H1 (cell line): ENCODE measurements around the gene MED16. TPM values are rescaled to one million over a fixed set of nuclear protein-coding genes. Genes with fewer than 3 reads are reported as not detected.

ENCODE experiments used
- CTCF ChIA-PET: fragments of 300-600 bp; sonication (Branson Sonifier 250); formaldehyde crosslinking; loops from one replicate; lab custom pipeline; 2021; ENCODE audit not compliant: partially characterized antibody; lab: Charles Lee
- POLR2A ChIA-PET: fragments of 300-600 bp; sonication (Branson Sonifier 250); formaldehyde crosslinking; loops from one replicate; lab custom pipeline; 2021; ENCODE audit warnings: inconsistent platforms; ENCODE audit not compliant: partially characterized antibody; lab: Charles Lee
- DNase-seq, 2 experiments: peaks; one replicate each; pipeline versions ENCODE4 v3.0.0 to v3.0.0-alpha.2; 2010 to 2022; ENCODE audit warnings: low spot score in 2 of 2, low read depth in 1 of 2, mixed read lengths in 1 of 2
- FAIRE-seq: peaks from 2 replicates; lab custom pipeline; 2011; peaks lifted over from hg19 to GRCh38; lab: Jason Lieb, UNC
- H2AFZ ChIP-seq: 2 replicates; pipeline ENCODE4 v1.8.1; 2012; ENCODE audit warnings: low read length, inconsistent platforms
- H2AK5ac ChIP-seq: 2 replicates; pipeline ENCODE4 v1.6.1; 2013; ENCODE audit warnings: low read depth, low read length
- H2BK120ac ChIP-seq: replicated peaks from 2 replicates; pipeline ENCODE3; 2013; ENCODE audit warnings: low read depth, low read length, inconsistent platforms
- H2BK12ac ChIP-seq: 2 replicates; pipeline ENCODE4 v1.6.1; 2013; ENCODE audit warnings: low read depth, low read length
- H2BK15ac ChIP-seq: 2 replicates; pipeline ENCODE4 v1.6.1; 2013; ENCODE audit warnings: low read length
- H2BK20ac ChIP-seq: 2 replicates; pipeline ENCODE4 v1.6.1; 2013; ENCODE audit warnings: low read length
- H2BK5ac ChIP-seq: 2 replicates; pipeline ENCODE4 v1.6.1; 2013; ENCODE audit warnings: low read depth, low read length
- H3K14ac ChIP-seq: 2 replicates; pipeline ENCODE4 v1.6.1; 2013; ENCODE audit warnings: inconsistent platforms; ENCODE audit not compliant: insufficient read length
- H3K18ac ChIP-seq: 2 replicates; pipeline ENCODE4 v1.6.1; 2013; ENCODE audit warnings: low read length; ENCODE audit errors: extremely low read depth
- H3K23ac ChIP-seq: 2 replicates; pipeline ENCODE4 v1.6.1; 2013; ENCODE audit warnings: inconsistent platforms; ENCODE audit not compliant: insufficient read length
- H3K23me2 ChIP-seq: 2 replicates; pipeline ENCODE4 v1.6.1; 2013; ENCODE audit warnings: low read depth, low read length
- H3K27ac ChIP-seq: 2 replicates; pipeline ENCODE4 v1.6.1; 2011; ENCODE audit warnings: low read depth, low read length, inconsistent platforms
- H3K27me3 ChIP-seq, 4 experiments: replicated peaks in 1 of 4; 1 replicate in 1 of 4; 2 replicates in 3 of 4; pipeline versions ENCODE4 v1.6.1 to v1.8.1; 2011 to 2013; ENCODE audit warnings: low read length in 3 of 4, mild to moderate bottlenecking in 3 of 4, inconsistent platforms in 2 of 4, mixed read lengths in 2 of 4, moderate library complexity in 1 of 4; ENCODE audit not compliant: control insufficient read depth in 3 of 4, insufficient read depth in 3 of 4; ENCODE audit errors: extremely low read depth in 1 of 4
- H3K36me3 ChIP-seq, 4 experiments: 2 replicates each; pipeline versions ENCODE4 v1.6.1 to v1.8.1; 2011 to 2013; ENCODE audit warnings: mild to moderate bottlenecking in 4 of 4, low read length in 3 of 4, moderate library complexity in 2 of 4, control low read depth in 1 of 4, inconsistent platforms in 1 of 4; ENCODE audit not compliant: insufficient read depth in 4 of 4, control insufficient read depth in 2 of 4
- H3K4ac ChIP-seq: replicated peaks from 2 replicates; pipeline ENCODE3; 2013; ENCODE audit warnings: low read length, low read depth, mixed read lengths, inconsistent platforms; ENCODE audit not compliant: insufficient read length
- H3K4me1 ChIP-seq, 4 experiments: replicated peaks in 1 of 4; 1 replicate in 1 of 4; 2 replicates in 3 of 4; pipeline versions ENCODE4 v1.6.1 to v1.8.1; 2011 to 2013; ENCODE audit warnings: low read length in 3 of 4, inconsistent platforms in 2 of 4, mixed read lengths in 1 of 4; ENCODE audit not compliant: insufficient read depth in 4 of 4, control insufficient read depth in 3 of 4
- H3K4me2 ChIP-seq, 2 experiments: 2 replicates each; pipeline versions ENCODE4 v1.6.1 to v1.8.1; 2011 to 2013; ENCODE audit warnings: low read depth in 2 of 2, low read length in 2 of 2, control low read depth in 1 of 2, inconsistent platforms in 1 of 2, mild to moderate bottlenecking in 1 of 2; ENCODE audit not compliant: insufficient read depth in 1 of 2
- H3K4me3 ChIP-seq, 4 experiments: fragments of 200-600, 300-600 bp in 1 of 4; sonication (generic), shearing (Covaris generic), sonication (Bioruptor Twin) in 1 of 4; 2 replicates each; pipeline versions ENCODE4 v1.5.1 to v1.8.1; 2011 to 2016; ENCODE audit warnings: low read length in 4 of 4, low read depth in 3 of 4, control low read depth in 2 of 4, inconsistent platforms in 2 of 4, mild to moderate bottlenecking in 2 of 4, mixed read lengths in 1 of 4, moderate library complexity in 1 of 4; ENCODE audit not compliant: insufficient read depth in 2 of 4; ENCODE audit errors: extremely low read depth in 1 of 4
- H3K56ac ChIP-seq: replicated peaks from 2 replicates; pipeline ENCODE3; 2013; ENCODE audit warnings: low read depth, mild to moderate bottlenecking, mixed read lengths, low read length, inconsistent platforms; ENCODE audit not compliant: insufficient read length
- H3K79me1 ChIP-seq: 2 replicates; pipeline ENCODE4 v1.6.1; 2013; ENCODE audit warnings: low read depth, low read length, control low read depth
- H3K79me2 ChIP-seq, 2 experiments: 2 replicates each; pipeline versions ENCODE4 v1.6.1 to v1.8.1; 2012 to 2013; ENCODE audit warnings: low read length in 2 of 2, mild to moderate bottlenecking in 2 of 2, inconsistent platforms in 1 of 2; ENCODE audit not compliant: insufficient read depth in 2 of 2, control insufficient read depth in 1 of 2
- H3K9ac ChIP-seq, 4 experiments: replicated peaks in 1 of 4; 1 replicate in 1 of 4; 2 replicates in 3 of 4; pipeline versions ENCODE4 v1.6.1 to v1.8.1; 2011 to 2013; ENCODE audit warnings: low read depth in 3 of 4, low read length in 3 of 4, control low read depth in 2 of 4, mild to moderate bottlenecking in 2 of 4, moderate library complexity in 2 of 4, inconsistent platforms in 1 of 4; ENCODE audit errors: extremely low read depth in 1 of 4
- H3K9me3 ChIP-seq, 2 experiments: 2 replicates each; pipeline versions ENCODE4 v1.6.1 to v1.8.1; 2012 to 2013; ENCODE audit warnings: mild to moderate bottlenecking in 2 of 2, moderate library complexity in 2 of 2, control low read depth in 1 of 2, inconsistent platforms in 1 of 2, low read depth in 1 of 2, low read length in 1 of 2, mixed read lengths in 1 of 2; ENCODE audit not compliant: insufficient read depth in 2 of 2
- H4K20me1 ChIP-seq, 2 experiments: replicated peaks in 1 of 2; 2 replicates each; pipeline versions ENCODE3 to v1.8.1; 2011 to 2013; ENCODE audit warnings: inconsistent platforms in 2 of 2, low read length in 2 of 2, mild to moderate bottlenecking in 1 of 2; ENCODE audit not compliant: insufficient read depth in 2 of 2, control insufficient read depth in 1 of 2
- H4K5ac ChIP-seq: 2 replicates; pipeline ENCODE4 v1.6.1; 2013; ENCODE audit warnings: low read length, low read depth, mixed read lengths, inconsistent platforms; ENCODE audit not compliant: insufficient read length
- H4K8ac ChIP-seq: 2 replicates; pipeline ENCODE4 v1.8.0; 2013; ENCODE audit warnings: mild to moderate bottlenecking, moderate library complexity, low read length, inconsistent platforms; ENCODE audit not compliant: insufficient read depth; ENCODE audit errors: extremely low read depth
- H4K91ac ChIP-seq: replicated peaks from 2 replicates; pipeline ENCODE3; 2013; ENCODE audit warnings: low read length, mixed read lengths, inconsistent platforms; ENCODE audit not compliant: insufficient read length
- EP300 ChIP-seq, 2 experiments: IDR thresholded peaks; 1 replicate in 1 of 2; 2 replicates in 1 of 2; pipeline ENCODE4 v1.6.1; 2011 to 2012; ENCODE audit warnings: low read depth in 2 of 2, low read length in 2 of 2, mild to moderate bottlenecking in 2 of 2, borderline replicate concordance in 1 of 2, inconsistent platforms in 1 of 2, moderate library complexity in 1 of 2
- WGBS, 2 experiments: shearing (Covaris generic) in 1 of 2; methylation state at CpG; one replicate each; pipeline versions ENCODE4 v1.1.6 to v1.1.7; 2013 to 2015; ENCODE audit warnings: low lambda C conversion rate in 2 of 2, mixed read lengths in 2 of 2, inconsistent platforms in 1 of 2, low coverage in 1 of 2, missing lambda C conversion rate in 1 of 2; ENCODE audit not compliant: insufficient replicate concordance in 2 of 2, insufficient coverage in 1 of 2, insufficient read length in 1 of 2; ENCODE audit errors: extremely low coverage in 1 of 2, missing lambda C conversion rate in 1 of 2; 5-methylcytosine and 5-hydroxymethylcytosine counted together
- polyA plus RNA-seq, 7 experiments: library from polyadenylated mRNA; depleted of rRNA in 3 of 7; stranded (reverse) in 5 of 7; unstranded in 2 of 7; fragments of >200 nt in 5 of 7; fragments of 200-250 nt in 2 of 7; gene quantifications; 1 replicate in 5 of 7; 2 replicates in 1 of 7; 4 replicates in 1 of 7; pipeline versions ENCODE4 v1.2.1 to v1.2.3, GENCODE V29; 2011 to 2013; ENCODE audit warnings: missing spikeins in 2 of 7, mixed read lengths in 2 of 7
- total RNA-seq: library from RNA; stranded (reverse); fragmentation: NEBNext Ultra II Directional; extraction: Animal tissue kit (Norgen Biotek cat#: 25700); gene quantifications from 2 replicates; pipeline ENCODE4 v1.2.1, GENCODE V29; 2021

The MED16 gene
- total and polyA plus RNA-seq, 2 of the 8 experiments (the other 6 are each of a cell fraction or from before 2014, with no cell fraction given): 51.0 to 67.2 TPM

GRCh38 chr19:835210-835810 lies 57.7 kb downstream of the MED16 start:
- DNase-seq (no peak), FAIRE-seq (no peak)
- no peaks in the 10 kb centered on the region for H3K9me3 ChIP-seq
- no peak overlapping the region for H4K5ac ChIP-seq
- H2BK12ac ChIP-seq: no peak overlapping the region
- H3K79me2 ChIP-seq: no peaks in the 10 kb centered on the region
- H3K14ac ChIP-seq: no peak overlapping the region
- no peaks in the 10 kb centered on the region for H3K27me3 ChIP-seq
- WGBS, 2 experiments: 94% methylated on average over 23 of the region's 36 CpGs; no CpG with 5 or more reads in 1 of the 2 experiments
- no peak overlapping the region for H2BK120ac ChIP-seq
- POLR2A ChIA-PET: no interaction called here
- no peak overlapping the region for H3K18ac ChIP-seq
- H4K91ac ChIP-seq: no peak overlapping the region
- H3K56ac ChIP-seq: no peak overlapping the region
- no peak overlapping the region for H3K23ac ChIP-seq
- H3K79me1 ChIP-seq: no peaks in the 10 kb centered on the region
- no peak overlapping the region for H3K4me2 ChIP-seq
- no peaks in the 10 kb centered on the region for H3K36me3 ChIP-seq
- H3K4me1 ChIP-seq: no peaks in the 10 kb centered on the region
- no peaks in the 10 kb centered on the region for H3K23me2 ChIP-seq
- H4K8ac ChIP-seq: no peak overlapping the region
- no peak overlapping the region for H3K4ac ChIP-seq
- CTCF ChIA-PET: no interaction called here
- no peak for TF ChIP-seq EP300 (IDR thresholded peaks at IDR 0.05; ENCODE audit: borderline replicate concordance in 1 of 2, low read depth in 2 of 2, low read length in 2 of 2)
- H2BK5ac ChIP-seq: no peak overlapping the region
- no peak overlapping the region for H2AK5ac ChIP-seq
- no peak overlapping the region for H3K27ac ChIP-seq
- H2AFZ ChIP-seq: no peak overlapping the region
- H2BK15ac ChIP-seq: no peak overlapping the region
- H4K20me1 ChIP-seq: no peaks in the 10 kb centered on the region
- no peak overlapping the region for H3K9ac ChIP-seq
- H2BK20ac ChIP-seq: no peak overlapping the region
- H3K4me3 ChIP-seq: no peak overlapping the region
